Mesothelial cell of epicardium (in vitro differentiated cells): ENCODE results near the gene MLN. TPM values are rescaled to one million over a fixed set of nuclear protein-coding genes. Genes with fewer than 3 reads are reported as not detected.

Experiments used
- DNase-seq, 2 experiments: peaks; one replicate each; pipeline ENCODE4 v3.0.0; 2021; ENCODE audit warnings: low spot score in 2 of 2; ENCODE audit not compliant: unreplicated experiment in 2 of 2
- H3K27ac Mint-ChIP-seq: 2 replicates; pipeline ENCODE4 v1.8.0; 2021; ENCODE audit warnings: mixed read lengths
- H3K27me3 Mint-ChIP-seq: 2 replicates; pipeline ENCODE4 v1.8.0; 2021; ENCODE audit warnings: low read depth, mixed read lengths
- H3K36me3 Mint-ChIP-seq: 2 replicates; pipeline ENCODE4 v1.8.0; 2021; ENCODE audit warnings: mixed read lengths
- H3K4me1 Mint-ChIP-seq: 2 replicates; pipeline ENCODE4 v1.8.0; 2021; ENCODE audit warnings: mixed read lengths
- H3K4me3 Mint-ChIP-seq: 2 replicates; pipeline ENCODE4 v1.8.0; 2021; ENCODE audit warnings: mild to moderate bottlenecking, moderate library complexity, mixed read lengths
- H3K9me3 Mint-ChIP-seq: 2 replicates; pipeline ENCODE4 v1.8.0; 2021; ENCODE audit warnings: mixed read lengths
- total RNA-seq: library from RNA; stranded (reverse); gene quantifications from 3 replicates; pipeline ENCODE4 v1.2.1, GENCODE V29; 2021
- TF ChIP-seq, protein P1 (sequence below): fragments of 200-600 bp; sonication (generic); IDR thresholded peaks from one replicate; pipeline ENCODE4 v1.5.0; 2021; ENCODE audit warnings: antibody characterized with exemption; ENCODE audit not compliant: unreplicated experiment

MLN gene, protein sequence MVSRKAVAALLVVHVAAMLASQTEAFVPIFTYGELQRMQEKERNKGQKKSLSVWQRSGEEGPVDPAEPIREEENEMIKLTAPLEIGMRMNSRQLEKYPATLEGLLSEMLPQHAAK
- total RNA-seq = not detected in 3 replicates

DNA sequence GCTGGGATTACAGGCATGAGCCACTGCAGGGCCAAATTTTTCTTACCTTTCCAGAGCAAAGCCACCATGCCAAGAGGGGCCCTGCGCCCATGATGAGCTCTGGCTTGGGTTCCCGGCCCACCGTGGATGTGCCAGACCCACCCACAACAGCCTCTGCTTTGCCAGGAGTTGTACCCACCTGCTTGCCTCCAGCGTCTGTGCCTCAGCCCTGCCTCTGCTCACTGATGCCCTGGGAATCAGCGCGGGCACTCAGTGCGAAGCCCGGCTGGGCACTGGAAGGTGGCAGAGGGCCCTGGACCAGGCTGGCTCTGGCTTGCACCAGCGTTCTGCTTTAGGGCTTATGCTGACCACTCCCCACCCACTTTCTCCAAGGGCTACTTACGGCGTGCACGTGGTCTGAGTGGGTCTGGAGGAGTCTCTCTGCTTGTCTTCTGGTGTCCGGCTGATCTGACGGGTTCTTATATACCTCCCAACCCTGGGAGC lies at the start of gene MLN:
TSS of gene MLN (minus strand) at position 433 of the 483 bp plus-strand sequence. CDS start 2,840 bp downstream, outside the sequence.
- H3K27me3 Mint-ChIP-seq = peaks cover 64% of the 10 kb centered on the region
- no peak within 1 kb of the TSS for H3K4me3 Mint-ChIP-seq
- no peaks in the 10 kb centered on the region for H3K36me3 Mint-ChIP-seq
- no peaks in the 10 kb centered on the region for H3K9me3 Mint-ChIP-seq
- no peaks in the 10 kb centered on the region for H3K4me1 Mint-ChIP-seq
- TF ChIP-seq, protein P1, sequence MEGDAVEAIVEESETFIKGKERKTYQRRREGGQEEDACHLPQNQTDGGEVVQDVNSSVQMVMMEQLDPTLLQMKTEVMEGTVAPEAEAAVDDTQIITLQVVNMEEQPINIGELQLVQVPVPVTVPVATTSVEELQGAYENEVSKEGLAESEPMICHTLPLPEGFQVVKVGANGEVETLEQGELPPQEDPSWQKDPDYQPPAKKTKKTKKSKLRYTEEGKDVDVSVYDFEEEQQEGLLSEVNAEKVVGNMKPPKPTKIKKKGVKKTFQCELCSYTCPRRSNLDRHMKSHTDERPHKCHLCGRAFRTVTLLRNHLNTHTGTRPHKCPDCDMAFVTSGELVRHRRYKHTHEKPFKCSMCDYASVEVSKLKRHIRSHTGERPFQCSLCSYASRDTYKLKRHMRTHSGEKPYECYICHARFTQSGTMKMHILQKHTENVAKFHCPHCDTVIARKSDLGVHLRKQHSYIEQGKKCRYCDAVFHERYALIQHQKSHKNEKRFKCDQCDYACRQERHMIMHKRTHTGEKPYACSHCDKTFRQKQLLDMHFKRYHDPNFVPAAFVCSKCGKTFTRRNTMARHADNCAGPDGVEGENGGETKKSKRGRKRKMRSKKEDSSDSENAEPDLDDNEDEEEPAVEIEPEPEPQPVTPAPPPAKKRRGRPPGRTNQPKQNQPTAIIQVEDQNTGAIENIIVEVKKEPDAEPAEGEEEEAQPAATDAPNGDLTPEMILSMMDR = no peak
- no peak for DNase-seq
- no peak within 1 kb of the TSS for H3K27ac Mint-ChIP-seq

DNA sequence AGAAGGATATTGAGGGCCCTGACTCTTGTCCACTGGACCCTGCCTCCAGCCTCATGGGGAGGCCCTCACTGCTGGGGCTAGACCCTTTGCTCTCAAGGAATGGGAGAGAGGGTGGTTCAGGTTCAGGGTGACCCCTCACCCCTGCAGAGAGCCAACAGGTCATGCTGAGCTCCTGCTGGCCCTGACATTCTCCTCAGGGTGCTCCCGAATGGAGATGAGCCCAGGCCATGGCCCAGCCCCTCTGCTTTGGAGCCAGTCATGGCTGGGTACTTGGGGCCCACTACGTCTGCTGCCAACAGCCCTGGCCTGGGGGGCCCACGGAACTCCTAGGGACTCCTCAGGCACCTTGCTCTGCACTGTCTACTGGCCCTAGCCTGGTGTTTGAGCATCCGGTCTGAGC lies 49.2 kb upstream of the MLN start:
- DNase-seq = no peak
- Mint-ChIP-seq H3K27me3 (peaks cover 14% of the 10 kb centered on the region), H3K36me3 (no peaks in the 10 kb centered on the region), H3K4me1 (peaks cover 12% of the 10 kb centered on the region), H3K4me3 (no peak overlapping the region), H3K27ac (no peak overlapping the region), H3K9me3 (no peaks in the 10 kb centered on the region)
- TF ChIP-seq, protein P1 = no peak

DNA sequence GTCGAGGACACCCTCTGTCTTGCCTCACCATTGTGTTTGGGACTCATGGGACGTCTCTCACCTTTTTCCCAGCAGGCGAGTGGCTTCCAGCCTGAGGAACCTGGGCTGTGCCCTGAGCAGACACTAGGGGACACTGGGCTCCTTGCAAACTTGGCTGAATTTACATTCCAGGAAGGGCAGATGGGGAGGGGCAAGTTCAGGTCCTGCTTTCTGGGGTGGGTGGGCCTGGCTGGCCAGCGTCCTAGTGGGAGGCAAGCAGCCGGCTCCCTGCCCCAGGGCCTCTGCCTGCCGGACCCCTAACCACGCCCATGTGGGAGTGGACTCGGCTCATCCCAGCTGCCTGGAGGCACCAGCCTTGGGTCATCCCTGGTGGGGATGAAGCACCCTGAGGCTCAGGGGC lies 48.2 kb upstream of the MLN start:
- no peak overlapping the region for H3K27ac Mint-ChIP-seq

DNA sequence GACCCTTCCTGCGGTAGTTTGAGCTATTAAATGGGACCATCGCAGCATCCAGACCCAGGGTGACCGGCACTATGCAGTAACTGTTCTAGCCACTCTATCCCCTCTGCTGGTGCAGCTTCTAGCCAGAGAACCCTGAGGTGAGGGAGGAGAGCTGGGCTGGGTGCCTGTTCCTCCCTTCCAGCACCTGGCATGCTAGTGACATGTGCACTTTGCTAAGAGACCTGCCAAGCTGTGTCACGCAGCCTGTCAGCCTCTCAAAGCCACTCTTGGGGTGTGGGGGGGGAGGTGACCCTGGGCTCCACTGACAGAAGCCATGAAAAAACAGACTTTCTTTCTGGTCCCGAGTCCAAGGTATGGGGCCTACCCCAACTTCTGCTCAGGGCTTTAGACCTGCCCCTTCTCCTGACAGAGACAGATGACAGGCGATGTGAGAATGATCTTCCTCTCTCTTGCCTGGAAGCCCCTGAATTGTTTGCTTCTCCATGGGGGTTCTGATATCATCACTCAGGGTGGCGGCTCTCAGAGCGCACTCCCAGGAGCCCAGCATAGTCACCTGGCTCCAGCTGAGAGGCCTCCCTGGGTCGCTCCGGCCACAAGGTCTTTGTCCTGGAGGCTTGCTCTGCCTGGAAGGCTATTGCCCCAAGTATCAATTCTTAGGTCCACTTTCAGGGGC lies 47.2 kb upstream of the MLN start:
- Mint-ChIP-seq H3K27ac (no peak overlapping the region), H3K9me3 (no peaks in the 10 kb centered on the region), H3K27me3 (peaks cover 9% of the 10 kb centered on the region), H3K4me1 (peaks cover 12% of the 10 kb centered on the region), H3K4me3 (no peak overlapping the region), H3K36me3 (no peaks in the 10 kb centered on the region)
- no peak for DNase-seq
- TF ChIP-seq, protein P1 = no peak

More for the DNA sequence above, 48.2 kb upstream of the MLN start:
- H3K36me3 Mint-ChIP-seq = no peaks in the 10 kb centered on the region
- no peaks in the 10 kb centered on the region for H3K9me3 Mint-ChIP-seq
- H3K27me3 Mint-ChIP-seq = peaks cover 9% of the 10 kb centered on the region
- peaks cover 12% of the 10 kb centered on the region for H3K4me1 Mint-ChIP-seq
- DNase-seq = no peak
- no peak overlapping the region for H3K4me3 Mint-ChIP-seq
- TF ChIP-seq, protein P1 = no peak

DNA sequence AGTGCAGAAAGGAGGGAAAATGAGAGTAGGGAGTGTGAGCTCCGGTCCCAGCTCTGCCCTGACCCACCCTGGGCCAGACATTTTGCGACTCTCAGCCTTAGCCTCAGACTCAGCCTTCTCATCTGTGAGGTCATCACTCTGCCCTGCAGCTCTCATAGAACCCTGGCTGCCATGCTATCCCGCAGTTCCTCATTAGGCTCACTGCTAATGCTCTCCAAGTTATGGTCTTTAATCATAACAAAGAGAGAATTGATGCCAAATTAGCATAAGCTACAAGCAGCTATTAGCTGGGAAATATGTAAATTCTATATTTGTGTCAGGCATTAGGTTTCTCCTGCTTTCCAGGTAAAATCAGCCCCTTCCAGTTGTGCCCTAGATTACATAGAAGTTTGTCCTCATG lies 46.5 kb upstream of the MLN start:
- Mint-ChIP-seq H3K27ac (no peak overlapping the region), H3K4me1 (peaks cover 12% of the 10 kb centered on the region), H3K4me3 (no peak overlapping the region), H3K9me3 (no peaks in the 10 kb centered on the region), H3K27me3 (peaks cover 7% of the 10 kb centered on the region), H3K36me3 (no peaks in the 10 kb centered on the region)
- TF ChIP-seq, protein P1 = no peak
- DNase-seq = no peak
